Posterior cingulate gyrus (tissue), 11 donors: ENCODE data around the gene GDA.
"Not testable (repeated sequence)": the region's sequence is repeated elsewhere in the genome, so short reads cannot be mapped to it uniquely, and the experiment has no call there.

Source experiments
- DNase-seq, 10 donors: peaks; one replicate each; pipeline versions ENCODE4 v3.0.0 to v3.0.0-alpha.2; 2020 to 2021; ENCODE audit warnings: mixed read lengths in 3 of 10
- intact Hi-C: fragments of 100-400 bp; cut with DNase I; formaldehyde crosslinking; loops from one replicate; pipeline ENCODE4 v1.15.1; 2023

Gene GDA

GRCh38 chr9:72271613-72272478 is 122.6 kb downstream of the GDA start:
- intact Hi-C loops = loop anchor here (1.0 to 10.0 kb wide), 3 partner anchors 233 to 913 kb away; no protein-coding TSS in a partner anchor
- peak in 4 of 10 donors; percentile 30 to 54 (median 46) for DNase-seq

GRCh38 chr9:72274441-72274840 is 125.2 kb downstream of the GDA start:
- intact Hi-C loops = loop anchor here (5.0 to 10.0 kb wide), 2 partner anchors 467 to 910 kb away; no protein-coding TSS in a partner anchor

GRCh38 chr9:72274916-72275315 is 125.7 kb downstream of the GDA start:
- no peak for DNase-seq
- intact Hi-C loops = loop anchor here (5.0 to 10.0 kb wide), 2 partner anchors 468 to 910 kb away; no protein-coding TSS in a partner anchor

More at GRCh38 chr9:72274441-72274840, 125.2 kb downstream of the GDA start:
- no peak for DNase-seq

- intact Hi-C loops = loop anchor here (10.0 kb wide), 1 partner anchor 908 kb away; no protein-coding TSS in a partner anchor
- no peak for DNase-seq
These were observed 127.2 kb downstream of the GDA start for GRCh38 chr9:72276429-72276828.

- intact Hi-C loops = loop anchor here (10.0 kb wide), 1 partner anchor 906 kb away; no protein-coding TSS in a partner anchor
- DNase-seq = no peak
These were observed 129.7 kb downstream of the GDA start for GRCh38 chr9:72278959-72279358.

- intact Hi-C loops = loop anchor here (5.0 to 10.0 kb wide), 3 partner anchors 471 to 804 kb away; no protein-coding TSS in a partner anchor
- peak; percentile 37 to 95 (median 74) for DNase-seq
These were observed 131.8 kb downstream of the GDA start for GRCh38 chr9:72280913-72281500.

- no peak for DNase-seq
- intact Hi-C loops = loop anchor here (10.0 kb wide), 2 partner anchors 735 to 795 kb away; no protein-coding TSS in a partner anchor
These were observed 140.2 kb downstream of the GDA start for GRCh38 chr9:72289401-72289800.

- no peak for DNase-seq
- intact Hi-C loops = loop anchor here (5.0 kb wide), 2 partner anchors 77 to 532 kb away; partner anchors contain the start of gene ZFAND5
These were observed 141.1 kb downstream of the GDA start for GRCh38 chr9:72290311-72290710.

GRCh38 chr9:72291576-72291975 is 142.3 kb downstream of the GDA start:
- intact Hi-C loops = loop anchor here (5.0 kb wide), 2 partner anchors 76 to 531 kb away; partner anchors contain the start of gene ZFAND5
- not testable (repeated sequence) for DNase-seq

- no peak for DNase-seq
- intact Hi-C loops = loop anchor here (1.0 to 5.0 kb wide), 3 partner anchors 75 to 530 kb away; partner anchors contain the start of gene ZFAND5
These were observed 143.0 kb downstream of the GDA start for GRCh38 chr9:72292256-72292682.

GRCh38 chr9:72292874-72293607 is 143.8 kb downstream of the GDA start:
- no peak for DNase-seq
- intact Hi-C loops = loop anchor here (1.0 to 5.0 kb wide), 3 partner anchors 74 to 529 kb away; partner anchors contain the start of gene ZFAND5

GRCh38 chr9:72294936-72295335 is 145.7 kb downstream of the GDA start:
- intact Hi-C loops = loop anchor here (5.0 kb wide), 2 partner anchors 72 to 527 kb away; partner anchors contain the start of gene ZFAND5
- no peak for DNase-seq

GRCh38 chr9:72297516-72297915 is 148.3 kb downstream of the GDA start:
- DNase-seq = no peak
- intact Hi-C loops = no loop called here

- intact Hi-C loops = no loop called here
- DNase-seq = peak in 1 of 10 donors; percentile 72
These were observed 149.9 kb downstream of the GDA start for GRCh38 chr9:72299017-72299603.

GRCh38 chr9:72300873-72301272 is 151.6 kb downstream of the GDA start:
- intact Hi-C loops = no loop called here
- DNase-seq = no peak
